ENCODE results near the gene CYTH4. TPM values are rescaled to one million over a fixed set of nuclear protein-coding genes. Genes with fewer than 3 reads are reported as not detected.

Gene CYTH4
- total RNA-seq, 1 donor from 2014 or later = not detected

- no peaks in the 10 kb centered on the region for H3K36me3 Mint-ChIP-seq
- H3K27me3 Mint-ChIP-seq (ENCODE audit: insufficient read depth, low read depth) = peaks cover 31% of the 10 kb centered on the region
Measured at GRCh38 chr22:37318364-37319109, 36.2 kb downstream of the CYTH4 start.

GRCh38 chr22:37319469-37319868, 37.2 kb downstream of the CYTH4 start:
- Histone ChIP-seq H2AFZ (replicated peaks) (no peak overlapping the region), H3F3A (ENCODE audit: low read depth) (peaks cover 16% of the 10 kb centered on the region), H4K20me1 (ENCODE audit: low read depth) (peaks cover 3% of the 10 kb centered on the region), H3K9me3 (ENCODE audit: low read depth) (no peaks in the 10 kb centered on the region), H3K4me3 (no peak overlapping the region), H3K4me2 (no peak overlapping the region), H3K27ac (no peak overlapping the region), H3K36me3 (no peaks in the 10 kb centered on the region), H3K79me2 (ENCODE audit: low read depth) (no peaks in the 10 kb centered on the region), H3K27me3 (peaks cover 24% of the 10 kb centered on the region), H3K4me1 (peaks cover 11% of the 10 kb centered on the region), H3K9ac (no peak overlapping the region)
- H3K4me1 Mint-ChIP-seq = peaks cover 25% of the 10 kb centered on the region
- no peak overlapping the region for H3K4me3 Mint-ChIP-seq
- TF ChIP-seq EZH2 (IDR thresholded peaks at IDR 0.05) = no peak
- TF ChIP-seq EZH2phosphoT487 (IDR thresholded peaks at IDR 0.05) = no peak
- TF ChIP-seq CTCF (IDR thresholded peaks at IDR 0.05) = no peak
- H3K36me3 Mint-ChIP-seq = no peaks in the 10 kb centered on the region
- peak overlapping the region; percentile 17 for H3K27ac Mint-ChIP-seq
- H3K27me3 Mint-ChIP-seq (ENCODE audit: insufficient read depth, low read depth) = peaks cover 40% of the 10 kb centered on the region
- no peak for DNase-seq (ENCODE audit: low spot score)
- no peaks in the 10 kb centered on the region for H3K9me3 Mint-ChIP-seq

More at GRCh38 chr22:37318364-37319109, 36.2 kb downstream of the CYTH4 start:
- H3K27ac ChIP-seq = no peak overlapping the region
- H3K4me3 ChIP-seq = no peak overlapping the region
- no peaks in the 10 kb centered on the region for H3K36me3 ChIP-seq
- DNase-seq (ENCODE audit: low spot score) = peak; percentile 28
- H3K4me2 ChIP-seq = no peak overlapping the region
- Mint-ChIP-seq H3K4me3 (no peak overlapping the region), H3K27ac (peak overlapping the region; percentile 17), H3K4me1 (peaks cover 23% of the 10 kb centered on the region), H3K9me3 (no peaks in the 10 kb centered on the region)
- H2AFZ ChIP-seq (replicated peaks) = no peak overlapping the region
- peaks cover 14% of the 10 kb centered on the region for H3K27me3 ChIP-seq
- no peaks in the 10 kb centered on the region for H4K20me1 ChIP-seq (ENCODE audit: low read depth)
- H3K9me3 ChIP-seq (ENCODE audit: low read depth) = no peaks in the 10 kb centered on the region
- TF ChIP-seq CTCF (IDR thresholded peaks at IDR 0.05) (peak; percentile 23), EZH2phosphoT487 (IDR thresholded peaks at IDR 0.05) (no peak)
- no peak overlapping the region for H3K9ac ChIP-seq
- H3F3A ChIP-seq (ENCODE audit: low read depth) = peaks cover 11% of the 10 kb centered on the region
- no peaks in the 10 kb centered on the region for H3K79me2 ChIP-seq (ENCODE audit: low read depth)
- H3K4me1 ChIP-seq = peaks cover 7% of the 10 kb centered on the region

GRCh38 chr22:37320726-37321677, 38.7 kb downstream of the CYTH4 start:
- peaks cover 50% of the 10 kb centered on the region for H3K27me3 Mint-ChIP-seq (ENCODE audit: insufficient read depth, low read depth)
- Histone ChIP-seq H3K36me3 (no peaks in the 10 kb centered on the region), H3K27me3 (peaks cover 39% of the 10 kb centered on the region), H3K4me1 (peaks cover 18% of the 10 kb centered on the region), H4K20me1 (ENCODE audit: low read depth) (peaks cover 3% of the 10 kb centered on the region), H3F3A (ENCODE audit: low read depth) (peaks cover 16% of the 10 kb centered on the region), H2AFZ (replicated peaks) (no peak overlapping the region), H3K4me3 (no peak overlapping the region), H3K79me2 (ENCODE audit: low read depth) (no peaks in the 10 kb centered on the region), H3K27ac (no peak overlapping the region), H3K9me3 (ENCODE audit: low read depth) (no peaks in the 10 kb centered on the region), H3K4me2 (peak overlapping the region; percentile 48), H3K9ac (no peak overlapping the region)
- no peaks in the 10 kb centered on the region for H3K36me3 Mint-ChIP-seq
- no peak for TF ChIP-seq CTCF (IDR thresholded peaks at IDR 0.05)
- no peak for TF ChIP-seq EZH2 (IDR thresholded peaks at IDR 0.05)
- TF ChIP-seq EZH2phosphoT487 (IDR thresholded peaks at IDR 0.05) = no peak
- DNase-seq (ENCODE audit: low spot score) = peak; percentile 40
- H3K4me1 Mint-ChIP-seq = peaks cover 25% of the 10 kb centered on the region
- no peak overlapping the region for H3K27ac Mint-ChIP-seq
- H3K9me3 Mint-ChIP-seq = no peaks in the 10 kb centered on the region
- no peak overlapping the region for H3K4me3 Mint-ChIP-seq

Measured in neural progenitor cell (in vitro differentiated cells).